ENCODE data around the gene C1orf116. TPM values are rescaled to one million over a fixed set of nuclear protein-coding genes. Genes with fewer than 3 reads are reported as not detected.

The C1orf116 gene
- total and polyA plus RNA-seq, 10 of the 15 experiments (the other 5 are each of a cell fraction or from before 2014, with no cell fraction given) = 0.01 to 0.08 TPM; not detected in 8

DNA sequence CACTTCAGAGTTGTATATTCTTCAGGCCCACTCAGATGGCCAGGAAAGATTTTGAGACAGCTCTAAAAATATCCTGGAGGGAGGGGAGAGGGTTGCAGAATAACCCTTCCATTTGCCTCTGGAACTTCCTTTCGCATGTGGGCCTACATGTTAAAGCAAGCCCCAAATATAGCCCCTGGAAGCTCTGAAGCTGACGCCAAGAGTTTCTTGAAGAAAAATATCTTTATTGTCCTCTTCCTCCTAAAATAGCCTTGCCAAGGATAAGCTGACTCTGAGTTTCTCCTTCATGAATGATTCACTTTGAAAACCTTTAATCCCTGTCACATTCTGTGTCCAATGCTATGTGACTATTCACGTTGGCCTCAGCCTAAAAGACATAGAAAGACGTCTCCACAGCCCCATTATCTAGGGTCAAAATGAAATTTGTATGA is 6.4 kb downstream of the C1orf116 start:
- Histone ChIP-seq H3K79me2 (ENCODE audit: control insufficient read depth, insufficient read depth, low read length) (no peaks in the 10 kb centered on the region), H3K9me3 (replicated peaks; ENCODE audit: control insufficient read depth, insufficient read depth, low read length) (no peaks in the 10 kb centered on the region), H3K4me2 (ENCODE audit: control insufficient read depth, insufficient read depth) (no peak overlapping the region), H2AFZ (ENCODE audit: control insufficient read depth, low read depth, low read length) (no peak overlapping the region), H4K20me1 (ENCODE audit: control insufficient read depth, insufficient read depth) (no peaks in the 10 kb centered on the region), H3K4me1 (ENCODE audit: control insufficient read depth, insufficient read depth, low read length) (no peaks in the 10 kb centered on the region), H3K9ac (ENCODE audit: control insufficient read depth, insufficient read depth, low read length) (no peak overlapping the region), H3K27me3 (replicated peaks in 1 of 2; ENCODE audit: control insufficient read depth in 2 of 2, insufficient read depth in 2 of 2, low read length in 1 of 2) (peaks cover 0 to 10% of the 10 kb centered on the region in 2 experiments), H3K27ac (ENCODE audit: control insufficient read depth, insufficient read depth) (no peak overlapping the region), H3K4me3 (no peak overlapping the region), H3K36me3 (ENCODE audit: control insufficient read depth in 2 of 2, insufficient read depth in 2 of 2, low read length in 1 of 2) (no peaks in the 10 kb centered on the region)
- FAIRE-seq (no peak), DNase-seq (ENCODE audit: low read depth, low spot score) (no peak), ATAC-seq (no peak)
- WGBS (ENCODE audit: insufficient coverage, insufficient replicate concordance, low lambda C conversion rate, missing lambda C conversion rate) = 46% methylated on average over 4 of the region's 4 CpGs
- intact Hi-C loops (cut with micrococcal nuclease; ENCODE audit: unreplicated experiment) (no loop called here), in situ Hi-C loops (cut with MboI) (no loop called here)
- RAD21 ChIA-PET (ENCODE audit: unreplicated experiment) = no interaction called here
- TF ChIP-seq, protein P1, sequence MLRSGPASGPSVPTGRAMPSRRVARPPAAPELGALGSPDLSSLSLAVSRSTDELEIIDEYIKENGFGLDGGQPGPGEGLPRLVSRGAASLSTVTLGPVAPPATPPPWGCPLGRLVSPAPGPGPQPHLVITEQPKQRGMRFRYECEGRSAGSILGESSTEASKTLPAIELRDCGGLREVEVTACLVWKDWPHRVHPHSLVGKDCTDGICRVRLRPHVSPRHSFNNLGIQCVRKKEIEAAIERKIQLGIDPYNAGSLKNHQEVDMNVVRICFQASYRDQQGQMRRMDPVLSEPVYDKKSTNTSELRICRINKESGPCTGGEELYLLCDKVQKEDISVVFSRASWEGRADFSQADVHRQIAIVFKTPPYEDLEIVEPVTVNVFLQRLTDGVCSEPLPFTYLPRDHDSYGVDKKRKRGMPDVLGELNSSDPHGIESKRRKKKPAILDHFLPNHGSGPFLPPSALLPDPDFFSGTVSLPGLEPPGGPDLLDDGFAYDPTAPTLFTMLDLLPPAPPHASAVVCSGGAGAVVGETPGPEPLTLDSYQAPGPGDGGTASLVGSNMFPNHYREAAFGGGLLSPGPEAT (IDR thresholded peaks at IDR 0.05; ENCODE audit: low read depth) = no peak
- TF ChIP-seq SIX5 (IDR thresholded peaks at IDR 0.05; ENCODE audit: low read depth, low read length, severe bottlenecking) = no peak
- no peak for TF ChIP-seq NFIC (IDR thresholded peaks at IDR 0.05; ENCODE audit: low read depth, low read length)
- TF ChIP-seq RAD51 (IDR thresholded peaks at IDR 0.05) = no peak
- TF ChIP-seq, protein P2, sequence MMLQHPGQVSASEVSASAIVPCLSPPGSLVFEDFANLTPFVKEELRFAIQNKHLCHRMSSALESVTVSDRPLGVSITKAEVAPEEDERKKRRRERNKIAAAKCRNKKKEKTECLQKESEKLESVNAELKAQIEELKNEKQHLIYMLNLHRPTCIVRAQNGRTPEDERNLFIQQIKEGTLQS (IDR thresholded peaks at IDR 0.05; ENCODE audit: borderline replicate concordance, extremely low read depth, low read depth, low read length) = no peak
- TF ChIP-seq TCF12 (IDR thresholded peaks at IDR 0.05; ENCODE audit: low read depth, low read length) = no peak
- no peak for TF ChIP-seq CREB1 (IDR thresholded peaks at IDR 0.05; ENCODE audit: low read depth)
- TF ChIP-seq EGR1 (IDR thresholded peaks at IDR 0.05; ENCODE audit: borderline replicate concordance in 1 of 2, low read depth in 2 of 2, low read length in 2 of 2) = no peak
- no peak for TF ChIP-seq POLR2AphosphoS5 (IDR thresholded peaks at IDR 0.05; ENCODE audit: low read length)
- no peak for TF ChIP-seq EZH2 (IDR thresholded peaks at IDR 0.05; ENCODE audit: borderline replicate concordance, control insufficient read depth, low read depth, low read length)
- no peak for TF ChIP-seq HDAC6 (IDR thresholded peaks at IDR 0.05; ENCODE audit: unreplicated experiment)
- TF ChIP-seq ZBED1 (IDR thresholded peaks at IDR 0.05; ENCODE audit: borderline replicate concordance) = no peak
- TF ChIP-seq EED (IDR thresholded peaks at IDR 0.05; ENCODE audit: low read depth) = no peak
- no peak for TF ChIP-seq NRF1 (conservative IDR thresholded peaks at IDR 0.05; ENCODE audit: low read depth, low read length)
- TF ChIP-seq ZNF274 (IDR thresholded peaks at IDR 0.05; ENCODE audit: insufficient read depth, insufficient read length) = no peak
- TF ChIP-seq SMC3 (IDR thresholded peaks at IDR 0.05; ENCODE audit: borderline replicate concordance, low read length) = no peak
- no peak for TF ChIP-seq KDM1A (IDR thresholded peaks at IDR 0.05; ENCODE audit: borderline replicate concordance)
- no peak for TF ChIP-seq GABPA (IDR thresholded peaks at IDR 0.05; ENCODE audit: low read depth)
- BruUV-seq (replicated peaks) = no TSS peak
- CTCF ChIA-PET = interaction anchor here (5.3 kb wide), 1 partner anchor 20 kb away, joined by 19 read pairs; no protein-coding TSS in a partner anchor
- SMC1A ChIA-PET (ENCODE audit: uncharacterized antibody, unreplicated experiment) = interaction anchor here (0.9 kb wide), 1 partner anchor 12 kb away, joined by 4 read pairs; no protein-coding TSS in a partner anchor
- POLR2A ChIA-PET = interaction anchor here (1.2 kb wide), 1 partner anchor 13 kb away, joined by 3 read pairs; no protein-coding TSS in a partner anchor
